Measurements from ENCODE around the gene C20orf144.

The C20orf144 gene

DNA sequence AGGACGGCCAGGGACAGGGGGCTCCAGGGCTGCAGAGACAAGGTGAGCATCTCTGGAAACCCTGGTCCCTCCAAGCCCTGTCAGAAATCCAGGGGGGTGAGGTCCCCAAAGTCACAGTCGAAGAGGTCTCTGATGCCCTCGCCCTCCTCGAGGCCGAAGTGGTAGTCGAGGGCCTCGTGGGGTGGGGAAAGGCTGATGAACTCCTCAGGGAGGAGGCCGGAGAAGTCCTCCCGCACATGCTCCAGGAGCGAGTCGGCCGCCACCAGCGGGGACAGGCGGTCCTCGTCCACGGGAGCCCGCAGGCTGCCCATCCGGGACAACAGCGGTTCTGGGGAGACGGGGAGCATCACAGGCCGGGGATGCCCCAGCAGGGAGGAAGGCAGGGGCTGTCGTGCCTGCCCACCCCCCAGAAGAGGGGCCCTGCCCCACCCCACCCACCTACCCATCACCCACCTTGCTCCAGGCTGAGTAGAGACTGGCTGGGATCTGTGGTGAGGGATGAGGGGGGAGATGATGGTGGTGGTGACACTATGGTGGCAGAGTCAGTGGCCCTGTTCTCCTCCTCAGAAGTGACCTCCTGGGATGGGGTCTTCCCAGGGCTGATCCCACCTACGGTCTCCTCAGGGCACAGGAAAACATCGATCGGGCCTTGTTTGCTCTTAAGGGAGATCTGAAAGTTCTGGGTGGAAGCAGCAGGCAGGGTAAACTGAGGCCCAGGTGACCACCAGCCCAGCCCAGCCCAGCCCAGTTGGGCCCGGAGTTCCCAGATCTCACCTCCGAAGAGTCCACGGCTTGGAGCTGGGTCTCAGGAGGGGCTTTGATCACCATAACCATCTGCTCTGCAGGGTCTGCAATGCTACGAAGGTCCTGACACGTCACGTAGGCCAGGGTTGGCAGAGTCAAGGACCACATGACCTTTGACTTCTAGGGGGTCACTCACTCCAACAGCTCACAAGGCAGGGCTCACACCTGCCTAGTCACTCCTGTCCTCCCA, 14.8 kb downstream of the C20orf144 start:
- Histone ChIP-seq H3K9ac (ENCODE audit: low read depth, low read length) (no peak overlapping the region), H4K20me1 (ENCODE audit: insufficient read depth, low read length) (peaks cover 71% of the 10 kb centered on the region), H3K4me3 (ENCODE audit: low read depth in 1 of 2, low read length in 2 of 2) (no peak overlapping the region), H3K36me3 (ENCODE audit: insufficient read depth, low read length) (peaks cover 62% of the 10 kb centered on the region), H3K4me1 (ENCODE audit: insufficient read depth, low read length) (peaks cover 30% of the 10 kb centered on the region), H2AFZ (ENCODE audit: low read depth, low read length) (no peak overlapping the region), H3K27me3 (ENCODE audit: insufficient read depth, low read length, poor library complexity) (no peaks in the 10 kb centered on the region), H3K4me2 (ENCODE audit: insufficient read depth, low read length) (no peak overlapping the region), H3K9me3 (ENCODE audit: insufficient read depth, low read length, severe bottlenecking) (no peaks in the 10 kb centered on the region), H3K27ac (ENCODE audit: low read length) (no peak overlapping the region), H3K79me2 (ENCODE audit: insufficient read depth, low read length) (peaks cover 27% of the 10 kb centered on the region)
- TF ChIP-seq EZH2 (IDR thresholded peaks at IDR 0.05; ENCODE audit: borderline replicate concordance, low read depth, low read length, severe bottlenecking) (no peak), CTCF (IDR thresholded peaks at IDR 0.05; ENCODE audit: borderline replicate concordance, extremely low read depth, low read length, poor library complexity, severe bottlenecking) (no peak)
- ATAC-seq (ENCODE audit: insufficient read depth, low read depth), result no peak
- no peak for DNase-seq

DNA sequence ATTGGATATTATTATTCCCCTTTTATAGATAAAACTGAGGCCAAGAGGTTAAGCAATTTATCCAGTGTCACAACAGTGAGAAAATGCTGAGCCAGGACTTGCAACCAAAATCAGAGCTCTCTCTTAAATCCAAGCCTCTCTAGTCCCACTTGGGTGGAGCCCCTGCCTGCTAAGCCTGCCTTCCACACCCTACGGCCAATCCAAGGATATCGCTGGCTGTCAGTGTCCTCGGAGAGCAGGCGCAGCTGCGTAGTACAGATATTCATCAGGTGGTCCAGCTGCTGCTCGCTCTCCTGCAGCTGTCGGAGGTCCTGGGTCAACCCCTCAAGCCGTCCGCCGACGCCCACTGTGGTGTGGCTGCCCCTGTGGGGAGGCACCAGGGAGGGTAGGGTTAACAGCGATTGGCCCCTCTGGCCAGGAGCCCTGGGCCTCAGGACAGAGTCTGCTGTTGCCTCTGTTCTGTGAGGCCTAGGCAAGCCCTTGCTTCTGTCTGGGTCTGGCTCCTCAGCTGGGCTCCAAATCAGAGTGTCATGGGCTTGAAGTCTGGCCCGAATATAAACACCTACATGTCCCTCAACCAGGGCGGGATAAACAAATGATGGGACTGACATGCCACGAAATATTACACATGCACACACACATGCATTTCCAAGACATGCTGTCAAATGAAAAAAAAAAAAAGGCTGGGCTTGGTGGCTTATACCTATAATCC, 16.0 kb downstream of the C20orf144 start:
- peaks cover 39% of the 10 kb centered on the region for H3K79me2 ChIP-seq (ENCODE audit: insufficient read depth, low read length)
- no peaks in the 10 kb centered on the region for H3K27me3 ChIP-seq (ENCODE audit: insufficient read depth, low read length, poor library complexity)
- no peak overlapping the region for H3K27ac ChIP-seq (ENCODE audit: low read length)
- H4K20me1 ChIP-seq (ENCODE audit: insufficient read depth, low read length), result peaks cover 83% of the 10 kb centered on the region
- no peak overlapping the region for H3K4me2 ChIP-seq (ENCODE audit: insufficient read depth, low read length)
- H3K4me1 ChIP-seq (ENCODE audit: insufficient read depth, low read length), result peaks cover 31% of the 10 kb centered on the region
- no peak for ATAC-seq (ENCODE audit: insufficient read depth, low read depth)
- TF ChIP-seq CTCF (IDR thresholded peaks at IDR 0.05; ENCODE audit: borderline replicate concordance, extremely low read depth, low read length, poor library complexity, severe bottlenecking) (no peak), EZH2 (IDR thresholded peaks at IDR 0.05; ENCODE audit: borderline replicate concordance, low read depth, low read length, severe bottlenecking) (no peak)
- no peak overlapping the region for H3K9ac ChIP-seq (ENCODE audit: low read depth, low read length)
- peaks cover 74% of the 10 kb centered on the region for H3K36me3 ChIP-seq (ENCODE audit: insufficient read depth, low read length)
- H3K9me3 ChIP-seq (ENCODE audit: insufficient read depth, low read length, severe bottlenecking), result no peaks in the 10 kb centered on the region
- H3K4me3 ChIP-seq (ENCODE audit: low read depth in 1 of 2, low read length in 2 of 2), result no peak overlapping the region
- no peak for DNase-seq
- H2AFZ ChIP-seq (ENCODE audit: low read depth, low read length), result no peak overlapping the region

- Histone ChIP-seq H3K9me3 (ENCODE audit: insufficient read depth, low read length, severe bottlenecking) (no peaks in the 10 kb centered on the region), H3K4me2 (ENCODE audit: insufficient read depth, low read length) (no peak overlapping the region), H3K27me3 (ENCODE audit: insufficient read depth, low read length, poor library complexity) (no peaks in the 10 kb centered on the region), H3K27ac (ENCODE audit: low read length) (no peak overlapping the region), H4K20me1 (ENCODE audit: insufficient read depth, low read length) (peaks cover 98% of the 10 kb centered on the region), H3K4me3 (ENCODE audit: low read depth in 1 of 2, low read length in 2 of 2) (no peak overlapping the region), H2AFZ (ENCODE audit: low read depth, low read length) (no peak overlapping the region), H3K79me2 (ENCODE audit: insufficient read depth, low read length) (peaks cover 56% of the 10 kb centered on the region), H3K36me3 (ENCODE audit: insufficient read depth, low read length) (peaks cover 90% of the 10 kb centered on the region), H3K4me1 (ENCODE audit: insufficient read depth, low read length) (peaks cover 31% of the 10 kb centered on the region), H3K9ac (ENCODE audit: low read depth, low read length) (no peak overlapping the region)
- DNase-seq (no peak), ATAC-seq (ENCODE audit: insufficient read depth, low read depth) (no peak)
- TF ChIP-seq EZH2 (IDR thresholded peaks at IDR 0.05; ENCODE audit: borderline replicate concordance, low read depth, low read length, severe bottlenecking) (no peak), CTCF (IDR thresholded peaks at IDR 0.05; ENCODE audit: borderline replicate concordance, extremely low read depth, low read length, poor library complexity, severe bottlenecking) (no peak)
Measured at GRCh38 chr20:33679758-33680485, 17.8 kb downstream of the C20orf144 start.
